Cardiac septum (tissue), 1 donor: ENCODE measurements around the gene GJD3. TPM values are rescaled to one million over a fixed set of nuclear protein-coding genes. Genes with fewer than 3 reads are reported as not detected.
"Not testable (repeated sequence)": the region's sequence is repeated elsewhere in the genome, so short reads cannot be mapped to it uniquely, and the experiment has no call there.

Source experiments
- DNase-seq: peaks from one replicate; pipeline ENCODE4 v3.0.0-alpha.2; 2020; ENCODE audit warnings: low spot score
- intact Hi-C: fragments of 100-400 bp; cut with DNase I; formaldehyde crosslinking; loops from one replicate; pipeline ENCODE4 v1.14.0; 2022
- total RNA-seq: library from RNA; stranded (reverse); fragmentation: NEBNext Ultra II Directional; extraction: Animal tissue kit (Norgen Biotek cat#: 25700); gene quantifications from one replicate; pipeline ENCODE4 v1.2.1, GENCODE V29; 2021
- donor health status: DM: no; HTN: no; CAD: no.

The GJD3 gene
- total RNA-seq, 1 donor from 2014 or later, result 2.6 TPM

DNA sequence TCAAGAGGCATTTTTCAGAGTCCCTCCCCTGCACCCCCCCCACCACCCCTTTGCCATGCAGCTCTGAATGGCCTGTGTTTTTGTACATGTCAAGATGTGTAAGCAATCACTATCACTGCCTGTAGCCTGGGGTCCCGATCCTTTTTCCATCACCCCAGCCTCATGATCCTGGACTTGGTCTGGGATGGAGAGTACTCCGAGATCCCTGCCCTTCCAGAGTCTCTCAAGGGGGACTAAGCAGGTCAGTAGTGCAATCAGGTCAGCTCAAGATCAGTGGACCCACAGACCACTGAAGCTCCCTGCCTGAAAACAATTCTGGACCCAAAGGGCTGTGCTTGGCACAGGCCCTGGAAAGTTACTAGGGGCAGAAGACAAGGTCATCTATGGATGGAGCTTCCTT lies 7.5 kb upstream of the GJD3 start:
- intact Hi-C loops, result no loop called here
- no peak for DNase-seq

DNA sequence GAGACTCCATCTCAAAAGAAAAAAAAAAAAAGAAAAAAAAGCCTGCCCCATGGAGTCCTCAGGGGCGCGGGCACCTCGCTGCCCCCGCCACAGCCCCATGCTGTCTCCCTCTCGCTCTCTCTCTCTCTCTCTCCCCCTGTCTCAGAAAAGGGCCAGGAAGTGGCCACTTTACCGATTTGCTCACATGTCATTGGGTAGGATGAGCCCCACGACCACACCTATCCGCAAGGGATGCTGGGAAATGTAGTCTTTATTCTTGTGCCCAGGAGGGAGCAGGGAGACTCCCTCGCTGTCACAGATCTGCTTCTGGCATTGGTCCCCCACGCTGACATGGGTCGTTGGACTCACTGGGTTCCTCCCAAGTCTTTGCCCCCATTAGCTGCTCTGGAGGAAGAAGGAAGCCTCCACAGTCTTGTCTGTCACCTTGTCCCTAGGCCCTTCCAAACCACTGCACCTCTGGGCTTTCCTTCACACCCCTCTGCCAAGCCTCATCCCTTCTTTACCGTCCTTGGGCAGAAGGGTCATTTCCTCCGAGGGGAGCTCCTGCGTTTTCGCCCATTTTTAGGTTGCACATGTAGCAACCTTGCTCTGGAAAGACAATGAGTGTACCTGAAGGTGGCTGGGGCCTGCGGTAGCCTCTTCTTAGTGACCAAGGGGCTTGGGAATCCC lies 6.9 kb upstream of the GJD3 start:
- intact Hi-C loops, result no loop called here

DNA sequence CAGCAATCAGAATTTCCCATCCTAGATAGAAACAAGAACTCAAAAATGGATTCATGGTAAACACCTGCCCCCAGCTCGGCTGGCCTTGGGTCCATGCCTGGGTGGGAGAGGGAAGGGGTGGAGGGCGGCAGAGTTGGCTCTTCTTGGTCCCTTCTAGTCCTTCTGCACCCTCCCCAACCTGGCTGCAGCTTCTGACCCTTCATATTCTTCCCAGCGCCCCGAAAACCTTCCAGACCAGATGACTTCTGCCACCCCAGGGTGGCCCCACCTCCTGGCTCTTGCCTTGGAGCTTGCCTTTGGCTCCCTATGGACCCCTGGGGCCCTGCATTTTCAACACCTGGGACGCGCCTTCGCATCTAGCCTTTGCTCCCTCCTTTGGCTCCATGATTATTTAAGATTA lies 5.4 kb upstream of the GJD3 start:
- intact Hi-C loops, result no loop called here
- DNase-seq, result peak; percentile 22

More for the DNA sequence above, 6.9 kb upstream of the GJD3 start:
- DNase-seq, result no peak

DNA sequence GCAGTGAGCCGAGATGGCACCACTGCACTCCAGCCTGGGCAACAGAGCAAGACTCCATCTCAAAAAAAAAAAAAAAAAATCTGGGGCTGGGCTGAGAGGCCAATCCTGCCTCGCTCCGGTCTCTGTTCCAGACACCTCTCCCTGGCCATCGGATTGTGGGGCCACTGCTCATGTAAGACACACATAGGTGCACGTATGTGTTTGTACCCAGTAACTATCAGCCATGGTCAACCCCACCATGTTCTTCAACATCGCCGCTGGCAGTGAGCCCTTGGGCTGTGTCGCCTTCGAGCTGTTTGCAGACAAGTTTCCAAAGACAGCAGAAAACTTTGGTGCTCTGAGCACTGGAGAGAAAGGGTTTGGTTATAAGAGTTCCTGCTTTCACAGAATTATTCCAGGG lies 3.2 kb upstream of the GJD3 start:
- peak; percentile 49 for DNase-seq
- intact Hi-C loops, result not testable (repeated sequence)

DNA sequence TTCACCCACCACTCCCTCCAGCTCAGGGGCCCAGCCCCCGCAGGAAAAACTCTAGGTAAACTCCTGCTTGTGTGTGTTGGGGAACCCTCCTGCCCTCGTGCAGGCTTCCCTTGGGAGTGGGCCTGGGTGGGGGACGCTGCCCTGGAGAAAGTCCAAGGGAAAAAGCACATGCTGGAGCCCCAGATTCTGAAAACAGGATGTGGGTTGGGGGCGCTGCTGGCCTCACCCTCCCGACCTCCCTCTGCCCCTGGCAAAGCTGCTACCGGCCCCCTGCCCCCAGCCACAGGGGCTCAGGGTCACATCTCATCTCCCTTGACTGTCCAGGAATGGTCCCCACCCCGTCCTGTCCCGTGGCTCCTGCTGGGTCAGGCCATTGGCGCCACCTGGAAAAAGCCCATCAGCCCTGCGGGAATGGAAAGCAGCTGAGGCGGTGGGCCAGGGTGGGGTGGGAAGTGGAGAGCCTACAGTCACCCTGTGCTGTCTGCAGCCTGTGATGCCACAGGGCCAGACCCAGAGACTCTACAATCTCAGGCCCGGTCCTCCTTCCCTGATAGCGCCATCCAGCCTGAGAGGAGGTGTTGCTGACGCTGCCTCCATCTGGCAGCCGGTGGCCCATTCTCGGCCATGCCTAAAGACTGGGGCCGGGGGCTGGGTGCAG lies 2.5 kb upstream of the GJD3 start:
- intact Hi-C loops, result no loop called here
- DNase-seq, result peak; percentile 71

DNA sequence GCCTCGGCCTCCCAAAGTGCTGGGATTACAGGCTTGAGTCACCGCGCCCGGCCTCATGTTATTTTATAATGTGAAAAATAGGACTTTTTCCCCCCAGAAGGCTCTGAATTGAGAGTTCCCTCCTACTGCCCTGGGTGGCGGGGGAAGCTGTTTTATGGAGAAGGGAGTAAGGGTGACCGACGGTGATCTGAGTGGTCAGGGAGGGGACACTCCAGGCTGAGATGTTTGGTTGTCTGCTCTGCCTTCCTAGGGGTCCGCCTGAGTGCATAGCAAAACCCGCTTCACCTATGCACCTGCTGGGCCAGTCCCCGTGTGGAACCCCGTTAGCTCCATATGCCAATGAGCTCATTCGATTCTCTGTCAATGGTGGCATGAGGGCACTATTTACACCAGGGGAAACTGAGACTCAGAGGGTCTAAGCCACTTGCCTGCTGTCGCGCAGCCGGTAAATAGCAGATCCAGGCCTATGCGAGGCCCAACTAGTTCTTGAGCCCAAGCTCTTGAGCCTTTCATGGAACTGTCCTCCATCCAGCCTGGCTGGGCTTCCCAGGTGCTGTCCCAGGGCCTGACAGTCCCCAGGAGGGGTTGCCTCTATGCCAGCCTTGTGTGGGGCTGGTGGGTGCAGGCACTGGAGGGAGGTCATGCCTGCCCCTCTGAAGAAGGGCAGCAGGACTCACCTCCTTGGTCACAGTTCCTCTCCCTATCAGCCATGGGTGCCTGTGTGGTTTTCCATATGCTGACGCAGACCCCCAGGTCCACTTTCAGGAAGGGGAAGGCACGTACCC lies 1.7 kb upstream of the GJD3 start:
- peak; percentile 33 for DNase-seq
- intact Hi-C loops, result no loop called here

DNA sequence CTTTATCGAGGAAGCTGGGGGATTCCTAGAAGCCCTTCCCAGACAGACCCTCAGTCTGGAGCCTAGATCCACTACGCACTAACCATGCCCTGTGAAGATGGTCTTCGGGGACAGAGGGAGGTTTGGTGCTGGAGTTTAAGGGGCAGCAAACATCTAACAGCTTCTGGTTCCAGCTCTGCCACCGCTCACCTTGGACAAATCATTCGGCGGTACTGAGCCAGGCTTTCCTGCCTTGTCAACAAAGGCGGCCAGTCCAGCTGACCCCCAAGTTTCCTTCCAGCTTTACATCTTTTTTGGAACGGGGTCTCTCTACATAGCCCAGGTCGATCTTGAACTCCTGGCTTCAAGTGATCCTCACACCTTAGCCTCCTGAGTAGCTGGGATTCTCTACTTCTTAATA lies 369 bp upstream of the GJD3 start:
- DNase-seq, result no peak
- intact Hi-C loops, result loop anchor here (5.0 kb wide), 1 partner anchor 32 kb away; no protein-coding TSS in a partner anchor

DNA sequence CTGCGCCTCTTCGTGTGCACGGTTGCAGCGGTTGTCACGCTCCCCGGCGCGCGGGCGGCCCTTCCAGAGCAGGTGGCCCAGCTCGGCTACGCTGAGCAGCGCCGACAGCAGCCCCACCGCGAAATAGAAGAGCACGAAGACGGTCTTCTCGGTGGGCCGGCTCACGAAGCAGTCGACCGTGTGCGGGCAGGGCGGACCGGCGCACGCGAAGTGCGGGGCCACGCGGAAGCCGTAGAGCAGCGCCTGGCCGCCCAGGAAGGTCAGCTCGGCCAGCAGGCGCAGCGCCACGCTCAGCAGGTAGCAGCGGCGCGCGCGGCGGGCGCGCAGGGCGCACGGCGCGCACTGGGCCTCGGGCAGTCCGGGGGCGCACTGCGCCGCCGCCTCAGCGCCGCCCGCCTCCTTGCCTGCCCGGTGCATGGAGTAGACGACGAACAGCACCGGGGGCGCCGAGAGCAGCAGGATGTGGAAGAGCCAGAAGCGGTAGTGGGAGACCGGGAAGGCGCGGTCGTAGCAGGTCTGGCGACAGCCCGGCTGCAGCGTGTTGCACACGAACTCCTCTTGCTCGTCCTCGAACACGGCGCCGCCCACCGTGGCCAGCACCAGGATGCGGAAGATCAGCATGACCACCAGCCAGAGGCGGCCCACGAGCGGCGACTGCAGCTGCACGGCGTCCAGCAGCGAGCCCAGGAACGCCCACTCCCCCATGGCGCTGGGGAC lies 1.3 kb downstream of the GJD3 start:
- intact Hi-C loops, result loop anchor here (2.0 to 5.0 kb wide), 3 partner anchors 34 to 198 kb away; no protein-coding TSS in a partner anchor
- no peak for DNase-seq

DNA sequence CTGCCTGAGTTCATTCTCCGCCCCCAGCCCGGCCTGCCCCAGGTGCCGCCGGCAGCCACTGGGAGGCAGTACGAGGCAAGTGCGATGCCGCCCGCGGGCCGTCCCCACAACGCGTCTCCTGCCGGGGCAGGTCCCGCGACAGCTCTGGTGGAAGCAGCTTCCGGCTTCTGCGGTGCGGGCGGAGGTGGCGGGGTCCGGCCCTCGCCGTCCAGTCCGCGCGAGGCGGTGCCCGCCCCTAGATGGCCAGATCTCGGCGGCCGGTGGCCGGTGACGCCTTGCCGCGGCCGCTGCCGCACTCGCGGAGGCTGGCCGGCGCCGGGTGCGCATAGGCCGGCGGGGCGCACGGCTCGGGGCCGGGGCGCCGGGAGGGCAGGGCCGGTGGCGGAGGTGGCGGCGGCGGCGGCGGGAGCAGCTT lies 1.8 kb downstream of the GJD3 start:
- intact Hi-C loops, result loop anchor here (2.0 to 5.0 kb wide), 3 partner anchors 35 to 198 kb away; no protein-coding TSS in a partner anchor
- DNase-seq, result peak; percentile 85

DNA sequence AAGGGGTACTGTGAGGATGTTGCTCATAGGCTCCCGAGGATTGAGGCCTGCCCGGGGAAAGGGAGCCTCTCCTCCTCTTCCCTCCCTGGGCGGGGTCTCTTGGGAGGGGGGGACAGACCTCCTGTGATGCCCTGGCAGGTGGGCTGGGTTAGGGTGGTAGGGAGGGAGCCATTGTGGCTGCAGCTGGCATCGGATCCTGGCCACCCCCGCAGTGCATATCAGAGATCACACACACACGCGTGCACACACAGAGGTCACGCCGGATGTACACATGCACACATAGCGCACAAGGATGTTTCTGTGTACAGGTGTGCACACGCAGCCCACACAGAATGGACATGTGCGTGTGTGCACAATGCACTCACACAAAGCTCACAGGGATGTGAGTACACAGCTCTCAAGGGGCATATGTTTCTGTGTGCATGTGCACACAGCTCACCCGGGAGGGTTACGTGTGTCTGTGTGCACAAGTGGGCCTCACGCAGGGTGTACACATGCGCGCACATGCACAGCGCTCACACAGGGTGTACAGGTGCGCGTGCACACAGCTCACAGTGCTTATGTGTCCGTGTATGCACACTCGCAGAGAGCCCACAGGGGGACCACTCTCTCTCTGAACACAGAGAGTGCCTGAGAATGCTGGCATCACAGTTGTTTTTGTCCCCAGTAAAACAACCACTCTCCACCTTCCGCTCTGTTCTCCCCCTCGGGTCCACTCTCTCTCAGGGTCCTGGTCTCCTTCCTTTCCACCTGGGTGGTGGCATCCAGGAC lies 2.4 kb downstream of the GJD3 start:
- DNase-seq, result no peak
- intact Hi-C loops, result loop anchor here (2.0 to 5.0 kb wide), 3 partner anchors 35 to 199 kb away; no protein-coding TSS in a partner anchor

DNA sequence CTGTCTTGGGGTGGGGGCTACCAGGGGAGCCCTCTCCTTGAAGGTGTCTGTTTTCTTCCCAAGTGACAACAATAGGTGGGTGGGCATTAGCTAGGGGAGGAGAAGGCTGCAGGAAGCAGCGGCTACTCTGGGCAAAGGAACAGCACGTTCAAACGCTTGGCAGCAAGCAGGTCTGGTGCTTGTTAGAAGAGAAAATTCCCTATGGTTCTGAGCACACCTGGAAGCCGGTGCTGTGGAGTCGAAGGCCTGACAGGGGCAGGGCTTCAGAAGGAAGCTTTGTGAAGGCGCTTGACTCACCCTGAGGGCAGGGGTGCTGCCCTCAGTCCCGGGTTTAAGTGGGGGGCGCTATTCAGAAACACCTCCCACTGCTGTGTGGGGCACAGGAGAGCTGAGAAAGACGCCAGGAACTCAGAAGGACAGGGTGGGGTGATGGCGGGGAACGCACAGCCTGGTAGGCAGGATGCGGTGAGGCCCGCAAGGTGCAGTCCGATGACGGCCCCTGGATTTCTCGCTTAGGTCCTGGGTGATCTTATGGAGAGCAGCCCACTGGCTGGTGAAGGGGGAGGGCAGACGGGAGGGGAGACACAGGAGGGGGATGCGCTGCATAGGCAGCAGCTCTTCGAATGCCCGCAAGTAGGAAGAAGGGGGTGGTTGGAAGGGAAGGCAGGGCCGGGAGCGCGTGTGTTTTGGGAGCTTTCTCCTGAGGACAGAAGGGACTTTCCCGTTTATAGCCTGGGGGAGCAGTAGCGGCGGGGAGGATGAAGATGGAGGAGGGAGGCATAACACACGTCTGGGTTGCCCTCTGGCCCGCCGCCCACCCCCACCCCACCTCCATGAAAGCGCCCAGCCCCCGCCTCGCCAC lies 3.2 kb downstream of the GJD3 start:
- intact Hi-C loops, result loop anchor here (5.0 kb wide), 1 partner anchor 36 kb away; no protein-coding TSS in a partner anchor
- DNase-seq, result no peak

DNA sequence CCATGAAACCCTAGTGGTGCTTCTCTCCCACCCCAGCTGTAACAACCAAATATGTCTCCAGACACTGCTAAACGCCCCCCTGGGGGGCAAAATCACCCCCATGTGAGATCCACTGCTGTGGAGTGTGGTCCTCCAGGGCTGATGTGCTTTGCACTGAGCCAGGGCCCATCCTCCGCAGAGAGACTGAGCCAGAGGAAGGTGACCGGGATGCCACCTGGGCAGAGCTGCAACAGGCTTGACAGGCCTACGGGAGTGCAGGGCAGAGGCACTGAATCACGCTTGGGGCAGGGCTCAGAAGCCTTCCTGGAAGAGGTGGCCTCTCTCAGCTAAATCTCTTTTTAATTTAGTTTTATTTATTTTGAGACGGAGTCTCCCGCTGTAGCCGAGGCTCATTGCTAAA lies 4.4 kb downstream of the GJD3 start:
- DNase-seq, result no peak
- intact Hi-C loops, result loop anchor here (5.0 kb wide), 1 partner anchor 37 kb away; no protein-coding TSS in a partner anchor

DNA sequence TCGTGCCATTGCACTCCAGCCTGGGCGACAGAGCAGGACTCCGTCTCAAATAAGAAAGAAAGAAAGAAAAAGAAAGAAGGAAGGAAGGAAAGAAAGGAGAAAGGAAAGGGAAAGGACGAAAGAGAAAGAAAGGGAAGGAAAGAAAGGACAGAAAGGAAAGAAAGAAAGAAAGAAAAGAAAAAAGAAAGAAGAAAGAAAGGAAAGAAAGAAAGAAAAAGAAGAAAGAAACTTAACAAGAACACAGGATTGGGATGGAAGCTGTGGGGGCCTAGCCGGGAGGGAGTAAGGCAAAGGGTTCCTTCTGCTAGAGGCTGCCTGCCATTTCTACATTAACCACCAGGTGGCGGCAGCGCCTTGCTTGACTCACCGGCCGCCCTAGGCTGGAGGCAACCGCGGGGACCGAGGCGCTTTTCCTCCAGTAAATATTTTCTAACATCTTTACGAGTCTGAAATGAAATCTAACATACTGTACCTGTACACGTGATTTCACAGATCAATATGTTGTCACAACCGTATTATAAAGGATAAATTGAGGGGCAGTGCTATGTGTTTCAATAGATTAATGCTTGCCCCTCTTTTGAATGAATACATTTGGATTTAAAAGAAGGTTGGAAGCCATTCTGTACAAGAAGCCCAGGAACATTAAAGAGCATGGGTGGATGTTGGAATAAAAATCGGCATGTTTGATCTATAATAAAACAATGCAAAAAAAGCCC lies 6.1 kb downstream of the GJD3 start:
- DNase-seq, result peak; percentile 93
- intact Hi-C loops, result loop anchor here (5.0 to 10.0 kb wide), 2 partner anchors 59 to 154 kb away; partner anchors contain the start of gene TOP2A

DNA sequence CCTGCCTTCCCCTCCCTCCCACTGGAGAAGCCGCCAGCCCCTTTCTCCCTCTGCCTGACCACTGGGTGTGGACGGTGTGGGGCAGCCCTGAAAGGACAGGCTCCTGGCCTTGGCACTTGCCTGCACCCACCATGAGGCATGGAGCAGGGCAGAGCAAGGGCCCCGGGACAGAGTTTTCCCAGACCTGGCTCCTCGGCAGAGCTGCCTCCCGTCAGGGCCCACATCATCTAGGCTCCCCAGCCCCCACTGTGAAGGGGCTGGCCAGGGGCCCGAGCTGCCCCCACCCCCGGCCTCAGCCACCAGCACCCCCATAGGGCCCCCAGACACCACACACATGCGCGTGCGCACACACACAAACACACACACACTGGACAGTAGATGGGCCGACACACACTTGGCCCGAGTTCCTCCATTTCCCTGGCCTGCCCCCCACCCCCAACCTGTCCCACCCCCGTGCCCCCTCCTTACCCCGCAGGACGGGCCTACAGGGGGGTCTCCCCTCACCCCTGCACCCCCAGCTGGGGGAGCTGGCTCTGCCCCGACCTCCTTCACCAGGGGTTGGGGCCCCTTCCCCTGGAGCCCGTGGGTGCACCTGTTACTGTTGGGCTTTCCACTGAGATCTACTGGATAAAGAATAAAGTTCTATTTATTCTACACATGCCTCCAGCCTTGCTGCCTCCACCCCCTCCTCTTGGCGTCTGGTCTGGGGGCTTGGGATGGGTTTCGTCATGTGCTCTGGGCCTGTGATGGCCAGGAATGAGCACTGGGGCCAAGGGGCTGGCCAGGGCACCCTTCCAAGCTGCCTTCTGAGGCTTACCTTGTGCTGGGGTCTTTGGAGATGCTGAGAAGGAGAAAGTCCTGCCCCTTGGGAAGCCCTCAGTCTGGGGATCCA lies 7.3 kb downstream of the GJD3 start:
- intact Hi-C loops, result loop anchor here (5.0 to 10.0 kb wide), 2 partner anchors 60 to 152 kb away; partner anchors contain the start of gene TOP2A
- no peak for DNase-seq

DNA sequence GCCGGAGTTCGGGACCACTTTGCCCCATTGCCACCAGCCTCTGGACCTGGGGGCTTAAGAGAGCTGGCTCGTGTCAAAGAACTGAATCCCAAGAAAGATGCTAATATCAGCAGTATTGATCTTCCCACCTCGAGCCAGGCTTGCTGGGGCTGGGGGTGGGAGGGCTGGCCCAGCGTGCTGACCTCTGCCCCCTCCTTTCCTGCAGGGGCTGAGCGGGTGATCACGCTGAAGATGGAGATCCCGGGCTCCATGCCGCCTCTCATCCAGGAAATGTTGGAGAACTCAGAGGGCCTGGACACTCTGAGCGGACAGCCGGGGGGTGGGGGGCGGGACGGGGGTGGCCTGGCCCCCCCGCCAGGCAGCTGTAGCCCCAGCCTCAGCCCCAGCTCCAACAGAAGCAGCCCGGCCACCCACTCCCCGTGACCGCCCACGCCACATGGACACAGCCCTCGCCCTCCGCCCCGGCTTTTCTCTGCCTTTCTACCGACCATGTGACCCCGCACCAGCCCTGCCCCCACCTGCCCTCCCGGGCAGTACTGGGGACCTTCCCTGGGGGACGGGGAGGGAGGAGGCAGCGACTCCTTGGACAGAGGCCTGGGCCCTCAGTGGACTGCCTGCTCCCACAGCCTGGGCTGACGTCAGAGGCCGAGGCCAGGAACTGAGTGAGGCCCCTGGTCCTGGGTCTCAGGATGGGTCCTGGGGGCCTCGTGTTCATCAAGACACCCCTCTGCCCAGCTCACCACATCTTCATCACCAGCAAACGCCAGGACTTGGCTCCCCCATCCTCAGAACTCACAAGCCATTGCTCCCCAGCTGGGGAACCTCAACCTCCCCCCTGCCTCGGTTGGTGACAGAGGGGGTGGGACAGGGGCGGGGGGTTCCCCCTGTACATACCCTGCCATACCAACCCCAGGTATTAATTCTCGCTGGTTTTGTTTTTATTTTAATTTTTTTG lies 8.5 kb downstream of the GJD3 start:
- DNase-seq, result no peak
- intact Hi-C loops, result loop anchor here (1.0 to 10.0 kb wide), 3 partner anchors 53 to 151 kb away; partner anchors contain the start of gene TOP2A
